PC-3 (cell line): ENCODE data around the gene SLC15A1. TPM values are rescaled to one million over a fixed set of nuclear protein-coding genes. Genes with fewer than 3 reads are reported as not detected.

ENCODE experiments used
- ATAC-seq: fragments of 200-7000 bp; cut with Tn5 transposase; 2 replicates; pipeline ENCODE4 v1.9.1; 2020; ENCODE audit warnings: mild to moderate bottlenecking, moderate library complexity
- BruUV-seq: library from RNA; stranded (reverse); fragments of 400-500 nt; replicated peaks from 2 replicates; lab custom pipeline; 2021; lab: Mats Ljungman, UMichigan
- CTCF ChIA-PET: fragments of 300-600 bp; sonication (Branson Sonifier 250); formaldehyde crosslinking; loops from one replicate; lab custom pipeline; 2022; ENCODE audit warnings: antibody characterized with exemption; lab: Charles Lee
- POLR2A ChIA-PET: fragments of 300-600 bp; sonication (Branson Sonifier 250); formaldehyde crosslinking; loops from one replicate; lab custom pipeline; 2022; ENCODE audit warnings: antibody characterized with exemption; ENCODE audit not compliant: unreplicated experiment; lab: Charles Lee
- DNase-seq: peaks from one replicate; pipeline ENCODE4 v3.0.0-alpha.2; 2015
- H2AFZ ChIP-seq: fragments of 300-600 bp; sonication (generic); 2 replicates; pipeline ENCODE4 v1.6.0; 2016; ENCODE audit warnings: antibody characterized with exemption, low read length
- H3F3A ChIP-seq: fragments of 300-600 bp; sonication (generic); one replicate; pipeline ENCODE4 v1.6.0; 2017; ENCODE audit warnings: antibody characterized with exemption, low read length, control low read depth, mild to moderate bottlenecking; ENCODE audit not compliant: unreplicated experiment
- H3K27ac ChIP-seq: fragments of 300-600 bp; sonication (generic); 2 replicates; pipeline ENCODE4 v1.5.1; 2016; ENCODE audit warnings: mild to moderate bottlenecking, low read length
- H3K27me3 ChIP-seq: fragments of 300-600 bp; sonication (generic); 2 replicates; pipeline ENCODE4 v1.6.1; 2016; ENCODE audit warnings: low read length, mixed read lengths
- H3K36me3 ChIP-seq: fragments of 300-600 bp; sonication (generic); 2 replicates; pipeline ENCODE4 v1.6.1; 2016; ENCODE audit warnings: low read depth, mixed run types, low read length, mixed read lengths
- H3K4me1 ChIP-seq: fragments of 300-600 bp; sonication (generic); 2 replicates; pipeline ENCODE4 v1.5.1; 2016; ENCODE audit warnings: low read length; ENCODE audit not compliant: insufficient read depth
- H3K4me2 ChIP-seq: fragments of 300-600 bp; sonication (generic); 2 replicates; pipeline ENCODE4 v1.6.0; 2016; ENCODE audit warnings: low read length
- H3K4me3 ChIP-seq: fragments of 300-600 bp; sonication (generic); 2 replicates; pipeline ENCODE4 v1.5.1; 2016; ENCODE audit warnings: mild to moderate bottlenecking, low read length, mixed read lengths
- H3K79me2 ChIP-seq: fragments of 300-600 bp; sonication (generic); 2 replicates; pipeline ENCODE4 v1.6.1; 2017; ENCODE audit warnings: low read length, mixed read lengths
- H3K9ac ChIP-seq: fragments of 300-600 bp; sonication (generic); 2 replicates; pipeline ENCODE4 v1.6.0; 2016; ENCODE audit warnings: mild to moderate bottlenecking, low read length
- H3K9me2 ChIP-seq: fragments of 300-600 bp; sonication (generic); replicated peaks from 2 replicates; pipeline ENCODE4 v1.6.1; 2016; ENCODE audit warnings: mixed run types, low read length, mixed read lengths
- H3K9me3 ChIP-seq: fragments of 300-600 bp; sonication (generic); 2 replicates; pipeline ENCODE4 v1.6.1; 2016; ENCODE audit warnings: low read length, mixed read lengths
- H4K20me1 ChIP-seq: fragments of 300-600 bp; sonication (generic); 2 replicates; pipeline ENCODE4 v1.6.1; 2016; ENCODE audit warnings: low read length, mixed read lengths
- EZH2 ChIP-seq: fragments of 300-600 bp; sonication (generic); IDR thresholded peaks from one replicate; pipeline ENCODE4 v1.6.1; 2017; ENCODE audit warnings: antibody characterized with exemption, mild to moderate bottlenecking, low read length; ENCODE audit not compliant: unreplicated experiment
- EZH2phosphoT487 ChIP-seq: fragments of 300-600 bp; sonication (generic); IDR thresholded peaks from 2 replicates; pipeline ENCODE4 v1.6.1; 2018; ENCODE audit warnings: mild to moderate bottlenecking, antibody characterized with exemption, low read length, borderline replicate concordance
- intact Hi-C: fragments of 100-400 bp; cut with micrococcal nuclease; formaldehyde crosslinking; loops from 2 replicates; pipeline ENCODE4 v1.9.0; 2023
- total RNA-seq: library from RNA; depleted of rRNA; stranded (reverse); fragments of >200 nt; gene quantifications from 2 replicates; pipeline ENCODE4 v1.2.3, GENCODE V29; 2014
- TF ChIP-seq, protein P1 (sequence below): fragments of 300-600 bp; sonication (generic); conservative IDR thresholded peaks from 2 replicates; pipeline ENCODE4 v1.5.1; 2017; ENCODE audit warnings: antibody characterized with exemption, low read depth, mild to moderate bottlenecking, low read length

SLC15A1 gene
- total RNA-seq, 1 experiment from 2014 or later = 1.7 TPM

DNA sequence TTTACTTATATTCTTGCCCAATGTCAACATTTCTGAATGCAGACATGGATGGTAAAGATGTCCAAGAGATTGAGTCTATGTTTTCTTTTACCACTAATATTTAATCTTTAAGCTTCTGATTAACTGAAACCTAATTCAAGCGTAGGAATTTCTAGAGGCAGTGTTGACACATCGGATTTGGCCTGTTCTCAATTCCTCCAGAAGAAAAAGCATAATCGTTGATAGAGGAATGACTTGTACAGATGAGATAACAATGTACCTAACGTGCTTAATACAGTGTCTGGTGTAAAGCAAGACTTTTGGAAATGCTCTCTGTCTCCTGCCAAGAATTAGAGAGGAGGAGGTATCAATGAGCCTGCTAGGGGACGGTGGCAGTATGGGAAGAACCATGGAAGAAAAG is 35.2 kb downstream of the SLC15A1 start:
- Histone ChIP-seq H3K9ac (no peak overlapping the region), H3K4me3 (no peak overlapping the region), H3K79me2 (no peaks in the 10 kb centered on the region), H3K4me2 (no peak overlapping the region), H4K20me1 (no peaks in the 10 kb centered on the region), H3K9me2 (no peaks in the 10 kb centered on the region), H3K27ac (no peak overlapping the region), H2AFZ (no peak overlapping the region), H3F3A (no peaks in the 10 kb centered on the region), H3K4me1 (peaks cover 10% of the 10 kb centered on the region), H3K36me3 (no peaks in the 10 kb centered on the region), H3K9me3 (no peaks in the 10 kb centered on the region), H3K27me3 (no peaks in the 10 kb centered on the region)
- TF ChIP-seq EZH2 (no peak), EZH2phosphoT487 (no peak)
- TF ChIP-seq, protein P1, sequence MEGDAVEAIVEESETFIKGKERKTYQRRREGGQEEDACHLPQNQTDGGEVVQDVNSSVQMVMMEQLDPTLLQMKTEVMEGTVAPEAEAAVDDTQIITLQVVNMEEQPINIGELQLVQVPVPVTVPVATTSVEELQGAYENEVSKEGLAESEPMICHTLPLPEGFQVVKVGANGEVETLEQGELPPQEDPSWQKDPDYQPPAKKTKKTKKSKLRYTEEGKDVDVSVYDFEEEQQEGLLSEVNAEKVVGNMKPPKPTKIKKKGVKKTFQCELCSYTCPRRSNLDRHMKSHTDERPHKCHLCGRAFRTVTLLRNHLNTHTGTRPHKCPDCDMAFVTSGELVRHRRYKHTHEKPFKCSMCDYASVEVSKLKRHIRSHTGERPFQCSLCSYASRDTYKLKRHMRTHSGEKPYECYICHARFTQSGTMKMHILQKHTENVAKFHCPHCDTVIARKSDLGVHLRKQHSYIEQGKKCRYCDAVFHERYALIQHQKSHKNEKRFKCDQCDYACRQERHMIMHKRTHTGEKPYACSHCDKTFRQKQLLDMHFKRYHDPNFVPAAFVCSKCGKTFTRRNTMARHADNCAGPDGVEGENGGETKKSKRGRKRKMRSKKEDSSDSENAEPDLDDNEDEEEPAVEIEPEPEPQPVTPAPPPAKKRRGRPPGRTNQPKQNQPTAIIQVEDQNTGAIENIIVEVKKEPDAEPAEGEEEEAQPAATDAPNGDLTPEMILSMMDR = no peak
- intact Hi-C loops = no loop called here
- BruUV-seq = no TSS peak
- ChIA-PET CTCF (no interaction called here), POLR2A (no interaction called here)
- DNase-seq = no peak
- no peak for ATAC-seq

DNA sequence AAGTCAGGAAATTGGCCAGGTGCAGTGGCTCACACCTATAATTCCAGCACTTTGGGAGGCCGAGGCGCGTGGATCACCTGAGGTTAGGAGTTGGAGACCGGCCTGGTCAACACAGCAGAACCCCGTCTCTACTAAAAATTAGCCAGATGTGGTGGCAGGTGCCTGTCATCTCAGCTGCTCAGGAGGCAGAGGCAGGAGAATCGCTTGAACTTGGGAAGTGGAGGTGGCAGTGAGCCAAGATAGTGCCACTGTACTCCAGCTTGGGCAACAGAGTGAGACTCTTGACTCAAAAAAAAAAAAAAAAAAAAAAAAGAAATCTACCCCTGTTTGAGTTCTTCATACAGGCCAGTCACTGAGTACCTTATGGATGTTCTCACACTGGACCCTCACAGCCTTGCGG is 42.0 kb downstream of the SLC15A1 start:
- peaks cover 4% of the 10 kb centered on the region; the same call in 1 of the 2 replicates for H3K4me1 ChIP-seq
- no peaks in the 10 kb centered on the region for H4K20me1 ChIP-seq
- no peaks in the 10 kb centered on the region for H3K79me2 ChIP-seq
- CTCF ChIA-PET = no interaction called here
- no peaks in the 10 kb centered on the region for H3K27me3 ChIP-seq
- no peak overlapping the region for H3K4me2 ChIP-seq
- no peaks in the 10 kb centered on the region for H3K9me3 ChIP-seq
- H3K27ac ChIP-seq = no peak overlapping the region
- no peaks in the 10 kb centered on the region for H3F3A ChIP-seq
- intact Hi-C loops = no loop called here
- H3K9ac ChIP-seq = no peak overlapping the region
- H2AFZ ChIP-seq = no peak overlapping the region
- POLR2A ChIA-PET = no interaction called here
- no peak for DNase-seq
- H3K4me3 ChIP-seq = no peak overlapping the region
- no peak for ATAC-seq
- no TSS peak for BruUV-seq
- TF ChIP-seq, protein P1 = no peak
- TF ChIP-seq EZH2phosphoT487 (no peak), EZH2 (no peak)
- no peaks in the 10 kb centered on the region for H3K9me2 ChIP-seq
- H3K36me3 ChIP-seq = no peaks in the 10 kb centered on the region

DNA sequence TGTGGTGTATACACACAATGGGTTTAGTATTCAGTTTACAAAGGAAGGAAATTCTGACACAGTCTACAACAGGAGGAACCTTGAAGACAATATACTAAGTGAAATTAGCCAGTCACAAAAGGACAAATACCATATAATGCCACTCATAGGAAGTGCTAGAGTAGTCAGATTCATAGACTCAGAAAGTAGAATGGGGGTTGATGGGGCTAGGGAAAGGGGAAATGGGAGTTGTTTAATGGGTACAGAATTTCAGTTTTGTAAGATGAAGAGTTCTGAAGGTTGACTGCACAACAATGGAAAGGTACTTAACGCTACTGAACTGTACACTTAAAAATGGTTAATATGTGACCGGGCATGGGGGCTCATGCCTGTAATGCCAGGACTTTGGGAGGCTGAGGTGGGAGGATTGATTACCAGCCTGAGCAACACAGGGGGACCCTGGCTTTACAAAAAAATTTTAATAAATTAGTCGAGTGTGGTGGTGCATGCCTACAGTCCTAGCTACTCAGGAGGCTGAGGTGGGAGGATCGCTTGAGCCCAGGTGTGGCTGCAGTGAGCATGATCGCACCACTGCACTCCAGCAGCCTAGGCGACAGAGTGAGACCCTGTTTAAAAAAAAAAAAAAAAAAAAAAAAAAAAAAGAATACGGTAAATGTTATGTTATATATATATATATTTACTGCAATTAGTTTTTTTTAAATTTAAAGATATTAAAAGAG is 45.0 kb downstream of the SLC15A1 start:
- Histone ChIP-seq H3K4me1 (peaks cover 4% of the 10 kb centered on the region; the same call in 1 of the 2 replicates), H3K27me3 (no peaks in the 10 kb centered on the region), H3K9ac (no peak overlapping the region), H3K27ac (no peak overlapping the region), H3K4me2 (no peak overlapping the region), H4K20me1 (no peaks in the 10 kb centered on the region), H3K36me3 (no peaks in the 10 kb centered on the region), H3K9me2 (no peaks in the 10 kb centered on the region), H3K4me3 (no peak overlapping the region), H2AFZ (no peak overlapping the region), H3F3A (no peaks in the 10 kb centered on the region), H3K79me2 (no peaks in the 10 kb centered on the region), H3K9me3 (no peaks in the 10 kb centered on the region)
- BruUV-seq = no TSS peak
- ChIA-PET CTCF (no interaction called here), POLR2A (no interaction called here)
- DNase-seq (no peak), ATAC-seq (no peak)
- intact Hi-C loops = no loop called here
- TF ChIP-seq EZH2phosphoT487 (no peak), EZH2 (no peak)
- TF ChIP-seq, protein P1 = no peak
